ENCODE results near the gene HTR3B. TPM values are rescaled to one million over a fixed set of nuclear protein-coding genes. Genes with fewer than 3 reads are reported as not detected.
"Not testable (repeated sequence)": the region's sequence is repeated elsewhere in the genome, so short reads cannot be mapped to it uniquely, and the experiment has no call there.

Gene HTR3B
- not detected for total RNA-seq
- long read RNA-seq, result 0 reads

- ATAC-seq, result no peak
- intact Hi-C loops (cut with micrococcal nuclease), result no loop called here
- DNase-seq, result no peak
Measured at GRCh38 chr11:113904379-113905101, at the start of gene HTR3B. TSS of gene HTR3B (plus strand) at chr11:113904796. CDS start at chr11:113904934, 138 bp downstream.

- intact Hi-C loops (cut with micrococcal nuclease), result no loop called here
- DNase-seq (no peak), ATAC-seq (peak; percentile 25)
Measured at GRCh38 chr11:113855803-113856202, 48.8 kb upstream of the HTR3B start.

GRCh38 chr11:113856966-113857759 lies 47.4 kb upstream of the HTR3B start:
- intact Hi-C loops (cut with micrococcal nuclease), result no loop called here
- DNase-seq, result no peak
- ATAC-seq, result peak; percentile 61

- ATAC-seq (no peak), DNase-seq (no peak)
- intact Hi-C loops (cut with micrococcal nuclease), result no loop called here
Measured at GRCh38 chr11:113859665-113860064, 44.9 kb upstream of the HTR3B start.

- intact Hi-C loops (cut with micrococcal nuclease), result no loop called here
- ATAC-seq (no peak), DNase-seq (no peak)
Measured at GRCh38 chr11:113862435-113862834, 42.2 kb upstream of the HTR3B start.

- intact Hi-C loops (cut with micrococcal nuclease), result no loop called here
- no peak for ATAC-seq
Measured at GRCh38 chr11:113864410-113864809, 40.2 kb upstream of the HTR3B start.

GRCh38 chr11:113865873-113866272 lies 38.7 kb upstream of the HTR3B start:
- intact Hi-C loops (cut with micrococcal nuclease), result no loop called here
- DNase-seq (no peak), ATAC-seq (no peak)

More at GRCh38 chr11:113864410-113864809, 40.2 kb upstream of the HTR3B start:
- no peak for DNase-seq

GRCh38 chr11:113867843-113868503 lies 36.6 kb upstream of the HTR3B start:
- ATAC-seq, result no peak
- intact Hi-C loops (cut with micrococcal nuclease), result no loop called here
- DNase-seq, result no peak

- DNase-seq, result no peak
- ATAC-seq, result no peak
- intact Hi-C loops (cut with micrococcal nuclease), result no loop called here
Measured at GRCh38 chr11:113871336-113871735, 33.3 kb upstream of the HTR3B start.

- DNase-seq, result peak; percentile 53
Measured at GRCh38 chr11:113873236-113873626, 31.4 kb upstream of the HTR3B start.

GRCh38 chr11:113874096-113874495 lies 30.5 kb upstream of the HTR3B start:
- no peak for ATAC-seq
- intact Hi-C loops (cut with micrococcal nuclease), result no loop called here
- DNase-seq, result peak; percentile 35

More at GRCh38 chr11:113873236-113873626, 31.4 kb upstream of the HTR3B start:
- intact Hi-C loops (cut with micrococcal nuclease), result no loop called here
- ATAC-seq, result peak; percentile 73

- no peak for DNase-seq
- intact Hi-C loops (cut with micrococcal nuclease), result no loop called here
- no peak for ATAC-seq
Measured at GRCh38 chr11:113874581-113875233, 29.9 kb upstream of the HTR3B start.

GRCh38 chr11:113875234-113876073 lies 29.1 kb upstream of the HTR3B start, which contains the start of gene USP28:
TSS of gene USP28 (minus strand) at chr11:113875572. CDS start at chr11:113875501, 71 bp downstream.
- DNase-seq, result peak; percentile 99
- intact Hi-C loops (cut with micrococcal nuclease), result no loop called here
- peak; percentile 78 for ATAC-seq

GRCh38 chr11:113876074-113876797 lies 28.4 kb upstream of the HTR3B start:
- ATAC-seq (no peak), DNase-seq (no peak)
- intact Hi-C loops (cut with micrococcal nuclease), result no loop called here

- ATAC-seq (no peak), DNase-seq (no peak)
- intact Hi-C loops (cut with micrococcal nuclease), result no loop called here
Measured at GRCh38 chr11:113876798-113877669, 27.6 kb upstream of the HTR3B start.

- DNase-seq (no peak), ATAC-seq (no peak)
- intact Hi-C loops (cut with micrococcal nuclease), result no loop called here
Measured at GRCh38 chr11:113877670-113878055, 26.9 kb upstream of the HTR3B start.

- DNase-seq; intact Hi-C loops (cut with micrococcal nuclease); ATAC-seq: not testable (repeated sequence)
Measured at GRCh38 chr11:113879446-113879845, 25.1 kb upstream of the HTR3B start.

All from left ventricle myocardium superior (tissue), 1 donor.